ENCODE results near the gene CFAP46.

- TF ChIP-seq CTCF (IDR thresholded peaks at IDR 0.05) (no peak), EZH2 (IDR thresholded peaks at IDR 0.05) (no peak), EZH2phosphoT487 (IDR thresholded peaks at IDR 0.05) (no peak)
These were observed 136.8 kb downstream of the CFAP46 start for GRCh38 chr10:132805599-132805998.
